Dendritic cell treated with granulocyte-macrophage colony-stimulating factor and Interleukin-4, amounts not matched to agents 40 ng/mL and 50 ng/mL, for 4 days (primary cell): ENCODE results near the gene CD83.

ENCODE experiments used
- H3K27ac Mint-ChIP-seq: one replicate; pipeline ENCODE4 v1.8.0; 2022; ENCODE audit warnings: mild to moderate bottlenecking, mixed read lengths
- H3K27me3 Mint-ChIP-seq: one replicate; pipeline ENCODE4 v1.8.0; 2022; ENCODE audit warnings: mild to moderate bottlenecking, mixed read lengths
- H3K36me3 Mint-ChIP-seq: one replicate; pipeline ENCODE4 v1.8.0; 2022; ENCODE audit warnings: low read depth, mixed read lengths
- H3K4me1 Mint-ChIP-seq: one replicate; pipeline ENCODE4 v1.8.0; 2022; ENCODE audit warnings: low read depth, mixed read lengths
- H3K4me3 Mint-ChIP-seq: one replicate; pipeline ENCODE4 v1.8.0; 2022; ENCODE audit warnings: mild to moderate bottlenecking, moderate library complexity, mixed read lengths
- H3K9me3 Mint-ChIP-seq: one replicate; pipeline ENCODE4 v1.8.0; 2022; ENCODE audit warnings: mixed read lengths
- intact Hi-C: fragments of 100-400 bp; cut with micrococcal nuclease; formaldehyde crosslinking; loops from one replicate; pipeline ENCODE4 v1.15.0; 2022

CD83 gene

GRCh38 chr6:14083262-14083661 lies 34.3 kb upstream of the CD83 start:
- no peak overlapping the region for H3K27ac Mint-ChIP-seq
- peaks cover 27% of the 10 kb centered on the region for H3K4me1 Mint-ChIP-seq
- H3K4me3 Mint-ChIP-seq = no peak overlapping the region
- H3K27me3 Mint-ChIP-seq = peaks cover 9% of the 10 kb centered on the region
- no peaks in the 10 kb centered on the region for H3K9me3 Mint-ChIP-seq
- intact Hi-C loops = no loop called here
- H3K36me3 Mint-ChIP-seq = no peaks in the 10 kb centered on the region

GRCh38 chr6:14083751-14084150 lies 33.8 kb upstream of the CD83 start:
- Mint-ChIP-seq H3K4me1 (peaks cover 32% of the 10 kb centered on the region), H3K27ac (no peak overlapping the region), H3K9me3 (no peaks in the 10 kb centered on the region), H3K36me3 (no peaks in the 10 kb centered on the region), H3K4me3 (no peak overlapping the region), H3K27me3 (peaks cover 10% of the 10 kb centered on the region)
- intact Hi-C loops = no loop called here

GRCh38 chr6:14084388-14084787 lies 33.2 kb upstream of the CD83 start:
- Mint-ChIP-seq H3K27ac (no peak overlapping the region), H3K36me3 (no peaks in the 10 kb centered on the region), H3K9me3 (no peaks in the 10 kb centered on the region), H3K4me1 (peaks cover 34% of the 10 kb centered on the region), H3K4me3 (no peak overlapping the region), H3K27me3 (peaks cover 8% of the 10 kb centered on the region)
- intact Hi-C loops = no loop called here

- Mint-ChIP-seq H3K9me3 (no peaks in the 10 kb centered on the region), H3K27me3 (peaks cover 12% of the 10 kb centered on the region), H3K4me1 (peaks cover 41% of the 10 kb centered on the region)
These were observed 32.3 kb upstream of the CD83 start for GRCh38 chr6:14085176-14085787.

GRCh38 chr6:14086701-14087100 lies 30.9 kb upstream of the CD83 start:
- H3K4me3 Mint-ChIP-seq = no peak overlapping the region
- intact Hi-C loops = no loop called here
- no peak overlapping the region for H3K27ac Mint-ChIP-seq
- H3K27me3 Mint-ChIP-seq = peaks cover 12% of the 10 kb centered on the region
- H3K4me1 Mint-ChIP-seq = peaks cover 54% of the 10 kb centered on the region
- no peaks in the 10 kb centered on the region for H3K9me3 Mint-ChIP-seq
- no peaks in the 10 kb centered on the region for H3K36me3 Mint-ChIP-seq

More at GRCh38 chr6:14085176-14085787, 32.3 kb upstream of the CD83 start:
- H3K4me3 Mint-ChIP-seq = no peak overlapping the region
- H3K27ac Mint-ChIP-seq = no peak overlapping the region
- intact Hi-C loops = no loop called here
- H3K36me3 Mint-ChIP-seq = no peaks in the 10 kb centered on the region

GRCh38 chr6:14088600-14089192 lies 28.9 kb upstream of the CD83 start:
- intact Hi-C loops = no loop called here
- Mint-ChIP-seq H3K27ac (no peak overlapping the region), H3K4me1 (peaks cover 65% of the 10 kb centered on the region), H3K9me3 (no peaks in the 10 kb centered on the region), H3K36me3 (no peaks in the 10 kb centered on the region), H3K27me3 (peaks cover 12% of the 10 kb centered on the region), H3K4me3 (no peak overlapping the region)

GRCh38 chr6:14089224-14089623 lies 28.3 kb upstream of the CD83 start:
- H3K36me3 Mint-ChIP-seq = no peaks in the 10 kb centered on the region
- no peaks in the 10 kb centered on the region for H3K9me3 Mint-ChIP-seq
- H3K27me3 Mint-ChIP-seq = peaks cover 11% of the 10 kb centered on the region
- no peak overlapping the region for H3K4me3 Mint-ChIP-seq
- H3K27ac Mint-ChIP-seq = no peak overlapping the region
- intact Hi-C loops = no loop called here
- peaks cover 70% of the 10 kb centered on the region for H3K4me1 Mint-ChIP-seq

- intact Hi-C loops = no loop called here
- Mint-ChIP-seq H3K36me3 (no peaks in the 10 kb centered on the region), H3K9me3 (no peaks in the 10 kb centered on the region), H3K4me1 (peaks cover 76% of the 10 kb centered on the region), H3K27ac (peak overlapping the region; percentile 55), H3K4me3 (peak overlapping the region; percentile 17), H3K27me3 (peaks cover 7% of the 10 kb centered on the region)
These were observed 26.1 kb upstream of the CD83 start for GRCh38 chr6:14091339-14091978.

GRCh38 chr6:14092316-14092715 lies 25.3 kb upstream of the CD83 start:
- H3K9me3 Mint-ChIP-seq = no peaks in the 10 kb centered on the region
- no peaks in the 10 kb centered on the region for H3K36me3 Mint-ChIP-seq
- H3K27ac Mint-ChIP-seq = no peak overlapping the region
- intact Hi-C loops = no loop called here
- peaks cover 7% of the 10 kb centered on the region for H3K27me3 Mint-ChIP-seq
- H3K4me1 Mint-ChIP-seq = peaks cover 78% of the 10 kb centered on the region
- no peak overlapping the region for H3K4me3 Mint-ChIP-seq

- Mint-ChIP-seq H3K4me3 (no peak overlapping the region), H3K27me3 (peaks cover 7% of the 10 kb centered on the region), H3K36me3 (no peaks in the 10 kb centered on the region), H3K4me1 (peaks cover 81% of the 10 kb centered on the region), H3K27ac (peak overlapping the region; percentile 83), H3K9me3 (no peaks in the 10 kb centered on the region)
- intact Hi-C loops = no loop called here
These were observed 24.5 kb upstream of the CD83 start for GRCh38 chr6:14092838-14093789.

- Mint-ChIP-seq H3K27ac (peak overlapping the region; percentile 83), H3K9me3 (no peaks in the 10 kb centered on the region)
- intact Hi-C loops = loop anchor here (1.0 to 2.0 kb wide), 2 partner anchors 14 to 28 kb away; no protein-coding TSS in a partner anchor
These were observed 22.9 kb upstream of the CD83 start for GRCh38 chr6:14094721-14095120.

GRCh38 chr6:14095437-14095836 lies 22.1 kb upstream of the CD83 start:
- Mint-ChIP-seq H3K27ac (peak overlapping the region; percentile 83), H3K9me3 (no peaks in the 10 kb centered on the region), H3K36me3 (no peaks in the 10 kb centered on the region), H3K4me3 (no peak overlapping the region), H3K4me1 (peaks cover 77% of the 10 kb centered on the region), H3K27me3 (no peaks in the 10 kb centered on the region)
- intact Hi-C loops = loop anchor here (1.0 to 2.0 kb wide), 2 partner anchors 13 to 27 kb away; no protein-coding TSS in a partner anchor

More at GRCh38 chr6:14094721-14095120, 22.9 kb upstream of the CD83 start:
- peaks cover 77% of the 10 kb centered on the region for H3K4me1 Mint-ChIP-seq
- no peaks in the 10 kb centered on the region for H3K36me3 Mint-ChIP-seq
- H3K27me3 Mint-ChIP-seq = peaks cover 4% of the 10 kb centered on the region
- no peak overlapping the region for H3K4me3 Mint-ChIP-seq

- no peaks in the 10 kb centered on the region for H3K36me3 Mint-ChIP-seq
- H3K27ac Mint-ChIP-seq = peak overlapping the region; percentile 86
- peaks cover 67% of the 10 kb centered on the region for H3K4me1 Mint-ChIP-seq
- H3K4me3 Mint-ChIP-seq = peak overlapping the region; percentile 66
- H3K9me3 Mint-ChIP-seq = no peaks in the 10 kb centered on the region
- intact Hi-C loops = no loop called here
- H3K27me3 Mint-ChIP-seq = peaks cover 9% of the 10 kb centered on the region
These were observed 17.4 kb upstream of the CD83 start for GRCh38 chr6:14100138-14100537.
